ENCODE measurements around the gene GPR39. TPM values are rescaled to one million over a fixed set of nuclear protein-coding genes. Genes with fewer than 3 reads are reported as not detected.

The GPR39 gene
- total and polyA plus RNA-seq, 10 donors: 0.05 TPM; not detected in 9

GRCh38 chr2:132419941-132420340 is 3.3 kb downstream of the GPR39 start:
- Histone ChIP-seq H3K9me3 (no peaks in the 10 kb centered on the region), H3K27me3 (replicated peaks in 1 of 7) (peaks cover 0 to 31% (median 6%) of the 10 kb centered on the region in 7 donors), H3K36me3 (no peaks in the 10 kb centered on the region), H3K4me1 (peaks cover 0 to 16% (median 3%) of the 10 kb centered on the region in 6 donors), H3K4me3 (no peak overlapping the region), H3K27ac (no peak overlapping the region)
- intact Hi-C loops (cut with DNase I; ENCODE audit: low total_unique reads): no loop called here
- no peak for TF ChIP-seq CTCF (IDR thresholded peaks at IDR 0.05 in 8 of 11, conservative IDR thresholded peaks at IDR 0.05 in 3 of 11)
- no peak for TF ChIP-seq POLR2A (IDR thresholded peaks at IDR 0.05)
- TF ChIP-seq POLR2AphosphoS5 (IDR thresholded peaks at IDR 0.05): no peak
- WGBS, 5 donors: 71 to 91% (median 77%) methylated on average over 6 of the region's 6 CpGs
- no peak for DNase-seq

- Histone ChIP-seq H3K4me3 (no peak overlapping the region), H3K27ac (no peak overlapping the region), H3K9me3 (no peaks in the 10 kb centered on the region), H3K4me1 (peaks cover 0 to 8% (median under 1%) of the 10 kb centered on the region in 6 donors), H3K27me3 (replicated peaks in 1 of 7) (peaks cover 0 to 19% (median 6%) of the 10 kb centered on the region in 7 donors), H3K36me3 (no peaks in the 10 kb centered on the region)
- no peak for DNase-seq
- 74 to 91% (median 86%) methylated on average over 2 of the region's 2 CpGs for whole genome bisulfite sequencing, 5 donors
- TF ChIP-seq POLR2A (IDR thresholded peaks at IDR 0.05): no peak
- no peak for TF ChIP-seq CTCF (IDR thresholded peaks at IDR 0.05 in 8 of 11, conservative IDR thresholded peaks at IDR 0.05 in 3 of 11)
- TF ChIP-seq POLR2AphosphoS5 (IDR thresholded peaks at IDR 0.05): no peak
- intact Hi-C loops (cut with DNase I; ENCODE audit: low total_unique reads): no loop called here
These were observed 4.5 kb downstream of the GPR39 start for GRCh38 chr2:132420816-132421805.

GRCh38 chr2:132422736-132423135 is 6.1 kb downstream of the GPR39 start:
- no peak for DNase-seq
- no peak overlapping the region for H3K27ac ChIP-seq
- no peak overlapping the region for H3K4me3 ChIP-seq
- no peaks in the 10 kb centered on the region for H3K36me3 ChIP-seq
- no peaks in the 10 kb centered on the region for H3K4me1 ChIP-seq
- WGBS, 5 donors: 83 to 96% (median 90%) methylated on average over 6 of the region's 6 CpGs
- H3K27me3 ChIP-seq (replicated peaks in 1 of 7): peaks cover 0 to 3% (median 0%) of the 10 kb centered on the region in 7 donors
- TF ChIP-seq CTCF (IDR thresholded peaks at IDR 0.05 in 8 of 11, conservative IDR thresholded peaks at IDR 0.05 in 3 of 11) (no peak), POLR2A (IDR thresholded peaks at IDR 0.05) (no peak), POLR2AphosphoS5 (IDR thresholded peaks at IDR 0.05) (no peak)
- intact Hi-C loops (cut with DNase I; ENCODE audit: low total_unique reads): no loop called here
- no peaks in the 10 kb centered on the region for H3K9me3 ChIP-seq

- Histone ChIP-seq H3K9me3 (no peaks in the 10 kb centered on the region), H3K36me3 (no peaks in the 10 kb centered on the region), H3K27ac (no peak overlapping the region), H3K4me3 (no peak overlapping the region), H3K27me3 (replicated peaks in 1 of 7) (no peaks in the 10 kb centered on the region), H3K4me1 (no peaks in the 10 kb centered on the region)
- TF ChIP-seq POLR2AphosphoS5 (IDR thresholded peaks at IDR 0.05) (no peak), POLR2A (IDR thresholded peaks at IDR 0.05) (no peak), CTCF (IDR thresholded peaks at IDR 0.05 in 8 of 11, conservative IDR thresholded peaks at IDR 0.05 in 3 of 11) (no peak)
- WGBS, 5 donors: 83 to 91% (median 89%) methylated on average over 5 of the region's 5 CpGs
- DNase-seq: no peak
- intact Hi-C loops (cut with DNase I; ENCODE audit: low total_unique reads): no loop called here
These were observed 8.0 kb downstream of the GPR39 start for GRCh38 chr2:132424526-132425121.

Measured in spleen (tissue), 11 donors.